ENCODE results near the gene RPL41. TPM values are rescaled to one million over a fixed set of nuclear protein-coding genes. Genes with fewer than 3 reads are reported as not detected.

Gene RPL41
- total and polyA plus RNA-seq, 7 donors: 1,926 to 9,845 (median 5,407) TPM

GRCh38 chr12:56163533-56164344 lies 47.3 kb downstream of the RPL41 start:
- Histone ChIP-seq H3K36me3 (peaks cover 43 to 92% (median 62%) of the 10 kb centered on the region in 4 donors), H3K9me3 (no peaks in the 10 kb centered on the region), H3K4me3 (no peak overlapping the region), H3K4me1 (peaks cover 0 to 45% (median 37%) of the 10 kb centered on the region in 4 donors), H3K27me3 (no peaks in the 10 kb centered on the region), H3K27ac (peak overlapping the region; percentile 93 to 99 (median 94))
- no peak for TF ChIP-seq CTCF (IDR thresholded peaks at IDR 0.05)
- TF ChIP-seq POLR2AphosphoS5 (IDR thresholded peaks at IDR 0.05): peak in 1 of 4 donors; percentile 46
- TF ChIP-seq EP300 (IDR thresholded peaks at IDR 0.05): no peak
- TF ChIP-seq POLR2A (IDR thresholded peaks at IDR 0.05): no peak
- WGBS, 2 donors: 77 to 81% methylated on average over 11 of the region's 11 CpGs
- DNase-seq: no peak
- intact Hi-C loops (cut with DNase I): no loop called here

- intact Hi-C loops (cut with DNase I): no loop called here
- 91 to 94% methylated on average over 17 of the region's 17 CpGs for WGBS, 2 donors
- peaks cover 43 to 98% (median 68%) of the 10 kb centered on the region in 4 donors for H3K36me3 ChIP-seq
- H3K27ac ChIP-seq: peak overlapping the region; percentile 32 to 99 (median 93)
- no peak for DNase-seq
- H3K4me3 ChIP-seq: no peak overlapping the region
- H3K27me3 ChIP-seq: no peaks in the 10 kb centered on the region
- TF ChIP-seq POLR2AphosphoS5 (IDR thresholded peaks at IDR 0.05): peak in 2 of 4 donors; percentile 52 to 59
- no peak for TF ChIP-seq POLR2A (IDR thresholded peaks at IDR 0.05)
- H3K4me1 ChIP-seq: peaks cover 0 to 45% (median 37%) of the 10 kb centered on the region in 4 donors
- no peaks in the 10 kb centered on the region for H3K9me3 ChIP-seq
Observed at GRCh38 chr12:56164345-56164729, 47.9 kb downstream of the RPL41 start.

GRCh38 chr12:56165369-56165768 lies 48.9 kb downstream of the RPL41 start:
- peak overlapping the region; percentile 7 to 99 (median 47) for H3K27ac ChIP-seq
- WGBS, 2 donors: 80 to 83% methylated on average over 4 of the region's 4 CpGs

More at GRCh38 chr12:56165369-56165768, 48.9 kb downstream of the RPL41 start:
- intact Hi-C loops (cut with DNase I): no loop called here
- H3K36me3 ChIP-seq: peaks cover 43 to 98% (median 67%) of the 10 kb centered on the region in 4 donors
- DNase-seq: no peak
- H3K9me3 ChIP-seq: no peaks in the 10 kb centered on the region
- TF ChIP-seq CTCF (IDR thresholded peaks at IDR 0.05) (no peak), POLR2A (IDR thresholded peaks at IDR 0.05) (no peak), EP300 (IDR thresholded peaks at IDR 0.05) (no peak), POLR2AphosphoS5 (IDR thresholded peaks at IDR 0.05) (no peak)
- H3K4me1 ChIP-seq: peaks cover 0 to 36% (median 28%) of the 10 kb centered on the region in 4 donors
- no peaks in the 10 kb centered on the region for H3K27me3 ChIP-seq
- no peak overlapping the region for H3K4me3 ChIP-seq

Other genes with a start within 250 kb of the RPL41 start
- gene PYM1, start 188.7 kb upstream of the RPL41 start, total RNA-seq: 10 to 100 TPM; 17.5 to 31.7 (median 27.6) TPM
- gene PYM1, start 188.7 kb upstream of the RPL41 start, polyA plus RNA-seq: 10 to 100 TPM; 59.9 to 93.9 (median 65.5) TPM
- gene DGKA, start 185.5 kb upstream of the RPL41 start, total RNA-seq: 10 to 100 TPM; 21.4 to 76.4 (median 49.1) TPM
- gene DGKA, start 185.5 kb upstream of the RPL41 start, polyA plus RNA-seq: 10 to 100 TPM; 43.0 to 97.8 (median 44.4) TPM
- 1 to 10 TPM in 1 of 4 donors, under 1 TPM in 1, not detected in 2; 0.71 to 1.3 TPM for gene PMEL, start 150.6 kb upstream of the RPL41 start, total RNA-seq
- gene PMEL, start 150.6 kb upstream of the RPL41 start, polyA plus RNA-seq: 1 to 10 TPM; 1.2 to 1.8 (median 1.7) TPM
- gene CDK2, start 149.8 kb upstream of the RPL41 start, total RNA-seq: 10 to 100 TPM; 11.4 to 27.7 (median 18.8) TPM
- gene CDK2, start 149.8 kb upstream of the RPL41 start, polyA plus RNA-seq: 10 to 100 TPM in 2 of 3 donors, 1 to 10 TPM in 1; 7.2 to 23.4 (median 11.1) TPM
- gene RAB5B, start 142.6 kb upstream of the RPL41 start, total RNA-seq: 100 to 1,000 TPM in 3 of 4 donors, 10 to 100 TPM in 1; 92.8 to 102 (median 101) TPM
- 100 to 1,000 TPM in 1 of 3 donors, 10 to 100 TPM in 2; 82.8 to 113 (median 83.5) TPM for gene RAB5B, start 142.6 kb upstream of the RPL41 start, polyA plus RNA-seq
- gene SUOX, start 119.4 kb upstream of the RPL41 start, total RNA-seq: 10 to 100 TPM; 20.9 to 51.0 (median 25.4) TPM
- gene SUOX, start 119.4 kb upstream of the RPL41 start, polyA plus RNA-seq: 10 to 100 TPM in 2 of 3 donors, 1 to 10 TPM in 1; 8.4 to 16.1 (median 15.0) TPM
- gene IKZF4, start 95.6 kb upstream of the RPL41 start, total RNA-seq: 10 to 100 TPM in 1 of 4 donors, 1 to 10 TPM in 3; 2.3 to 23.8 (median 4.9) TPM
- gene IKZF4, start 95.6 kb upstream of the RPL41 start, polyA plus RNA-seq: 1 to 10 TPM in 2 of 3 donors, under 1 TPM in 1; 0.92 to 2.4 (median 1.2) TPM
- 1,000 to 10,000 TPM in 2 of 4 donors, 100 to 1,000 TPM in 2; 130 to 3,746 (median 1,580) TPM for gene RPS26, start 74.7 kb upstream of the RPL41 start, total RNA-seq
- 1,000 to 10,000 TPM; 1,901 to 2,147 (median 2,067) TPM for gene RPS26, start 74.7 kb upstream of the RPL41 start, polyA plus RNA-seq
- 10 to 100 TPM; 10.2 to 21.4 (median 19.0) TPM for gene ERBB3, start 36.5 kb upstream of the RPL41 start, total RNA-seq
- gene ERBB3, start 36.5 kb upstream of the RPL41 start, polyA plus RNA-seq: 10 to 100 TPM; 31.8 to 69.8 (median 37.0) TPM
- gene PA2G4, start 12.1 kb upstream of the RPL41 start, total RNA-seq: 100 to 1,000 TPM in 3 of 4 donors, 10 to 100 TPM in 1; 52.9 to 157 (median 110) TPM
- gene PA2G4, start 12.1 kb upstream of the RPL41 start, polyA plus RNA-seq: 100 to 1,000 TPM in 1 of 3 donors, 10 to 100 TPM in 2; 68.4 to 136 (median 73.9) TPM
- 1 to 10 TPM; 3.9 to 6.9 (median 4.8) TPM for gene ZC3H10, start 1.6 kb downstream of the RPL41 start, total RNA-seq
- 1 to 10 TPM; 1.2 to 3.8 (median 1.4) TPM for gene ZC3H10, start 1.6 kb downstream of the RPL41 start, polyA plus RNA-seq
- gene ESYT1, start 11.6 kb downstream of the RPL41 start, total RNA-seq: 100 to 1,000 TPM in 1 of 4 donors, 10 to 100 TPM in 3; 67.6 to 102 (median 88.7) TPM
- 10 to 100 TPM in 2 of 3 donors, 1 to 10 TPM in 1; 9.0 to 73.9 (median 13.8) TPM for gene ESYT1, start 11.6 kb downstream of the RPL41 start, polyA plus RNA-seq
- 10 to 100 TPM; 37.7 to 90.6 (median 64.1) TPM for gene MYL6B, start 36.0 kb downstream of the RPL41 start, total RNA-seq
- gene MYL6B, start 36.0 kb downstream of the RPL41 start, polyA plus RNA-seq: 10 to 100 TPM; 26.4 to 63.7 (median 32.3) TPM
- gene MYL6, start 41.7 kb downstream of the RPL41 start, total RNA-seq: 1,000 to 10,000 TPM; 6,491 to 9,553 (median 8,571) TPM
- 1,000 to 10,000 TPM; 3,150 to 7,537 (median 5,524) TPM for gene MYL6, start 41.7 kb downstream of the RPL41 start, polyA plus RNA-seq
- gene SMARCC2, start 72.8 kb downstream of the RPL41 start, total RNA-seq: 100 to 1,000 TPM in 1 of 4 donors, 10 to 100 TPM in 3; 55.7 to 135 (median 70.7) TPM
- 10 to 100 TPM; 18.0 to 44.4 (median 18.3) TPM for gene SMARCC2, start 72.8 kb downstream of the RPL41 start, polyA plus RNA-seq
- 100 to 1,000 TPM in 1 of 4 donors, 10 to 100 TPM in 3; 59.9 to 109 (median 78.0) TPM for gene RNF41, start 105.3 kb downstream of the RPL41 start, total RNA-seq
- 10 to 100 TPM; 18.5 to 27.0 (median 25.2) TPM for gene RNF41, start 105.3 kb downstream of the RPL41 start, polyA plus RNA-seq
- gene NABP2, start 107.7 kb downstream of the RPL41 start, total RNA-seq: 10 to 100 TPM; 17.2 to 33.5 (median 31.6) TPM
- 10 to 100 TPM; 29.4 to 43.7 (median 32.6) TPM for gene NABP2, start 107.7 kb downstream of the RPL41 start, polyA plus RNA-seq
- gene SLC39A5, start 113.4 kb downstream of the RPL41 start, total RNA-seq: not detected
- gene SLC39A5, start 113.4 kb downstream of the RPL41 start, polyA plus RNA-seq: 10 to 100 TPM; 30.0 to 74.0 (median 31.2) TPM
- 10 to 100 TPM in 2 of 4 donors, 1 to 10 TPM in 2; 8.4 to 19.1 (median 10.5) TPM for gene ANKRD52, start 141.8 kb downstream of the RPL41 start, total RNA-seq
- gene ANKRD52, start 141.8 kb downstream of the RPL41 start, polyA plus RNA-seq: 10 to 100 TPM in 1 of 3 donors, 1 to 10 TPM in 2; 4.2 to 20.1 (median 6.7) TPM
- gene COQ10A, start 150.3 kb downstream of the RPL41 start, total RNA-seq: 10 to 100 TPM; 11.8 to 25.0 (median 19.9) TPM
- gene COQ10A, start 150.3 kb downstream of the RPL41 start, polyA plus RNA-seq: 1 to 10 TPM; 2.4 to 6.2 (median 3.0) TPM
- gene CS, start 183.7 kb downstream of the RPL41 start, total RNA-seq: 100 to 1,000 TPM in 2 of 4 donors, 10 to 100 TPM in 2; 75.9 to 130 (median 99.6) TPM
- gene CS, start 183.7 kb downstream of the RPL41 start, polyA plus RNA-seq: 100 to 1,000 TPM; 102 to 151 (median 139) TPM
- gene CNPY2, start 199.4 kb downstream of the RPL41 start, total RNA-seq: 10 to 100 TPM; 48.7 to 77.1 (median 67.9) TPM
- gene CNPY2, start 199.4 kb downstream of the RPL41 start, polyA plus RNA-seq: 100 to 1,000 TPM in 1 of 3 donors, 10 to 100 TPM in 2; 28.2 to 103 (median 39.6) TPM
- 10 to 100 TPM; 26.4 to 67.0 (median 36.8) TPM for gene PAN2, start 217.4 kb downstream of the RPL41 start, total RNA-seq
- gene PAN2, start 217.4 kb downstream of the RPL41 start, polyA plus RNA-seq: 10 to 100 TPM in 1 of 3 donors, 1 to 10 TPM in 2; 5.4 to 30.0 (median 5.5) TPM
- gene IL23A, start 222.3 kb downstream of the RPL41 start, total RNA-seq: not detected
- 1 to 10 TPM in 1 of 3 donors, not detected in 2; 3.6 TPM for gene IL23A, start 222.3 kb downstream of the RPL41 start, polyA plus RNA-seq
- gene STAT2, start 243.5 kb downstream of the RPL41 start, total RNA-seq: 100 to 1,000 TPM in 2 of 4 donors, 10 to 100 TPM in 2; 73.6 to 160 (median 94.6) TPM
- gene STAT2, start 243.5 kb downstream of the RPL41 start, polyA plus RNA-seq: 10 to 100 TPM; 15.0 to 71.7 (median 18.6) TPM
- gene APOF, start 246.2 kb downstream of the RPL41 start, total RNA-seq: not detected
- not detected for gene APOF, start 246.2 kb downstream of the RPL41 start, polyA plus RNA-seq

All from sigmoid colon (tissue), 7 donors.